A549 treated with Mapracorat at 1 μM for 4 hours (cell line): ENCODE measurements around the gene NTNG1. TPM values are rescaled to one million over a fixed set of nuclear protein-coding genes. Genes with fewer than 3 reads are reported as not detected.

Experiments
- total RNA-seq: library from RNA; stranded (reverse); fragments of 200-300 nt; extraction: Qiagen RNA extraction; gene quantifications from 5 replicates; pipeline ENCODE4 v1.2.3, GENCODE V29; 2022

NTNG1 gene
- not detected in 5 replicates for total RNA-seq

DNA sequence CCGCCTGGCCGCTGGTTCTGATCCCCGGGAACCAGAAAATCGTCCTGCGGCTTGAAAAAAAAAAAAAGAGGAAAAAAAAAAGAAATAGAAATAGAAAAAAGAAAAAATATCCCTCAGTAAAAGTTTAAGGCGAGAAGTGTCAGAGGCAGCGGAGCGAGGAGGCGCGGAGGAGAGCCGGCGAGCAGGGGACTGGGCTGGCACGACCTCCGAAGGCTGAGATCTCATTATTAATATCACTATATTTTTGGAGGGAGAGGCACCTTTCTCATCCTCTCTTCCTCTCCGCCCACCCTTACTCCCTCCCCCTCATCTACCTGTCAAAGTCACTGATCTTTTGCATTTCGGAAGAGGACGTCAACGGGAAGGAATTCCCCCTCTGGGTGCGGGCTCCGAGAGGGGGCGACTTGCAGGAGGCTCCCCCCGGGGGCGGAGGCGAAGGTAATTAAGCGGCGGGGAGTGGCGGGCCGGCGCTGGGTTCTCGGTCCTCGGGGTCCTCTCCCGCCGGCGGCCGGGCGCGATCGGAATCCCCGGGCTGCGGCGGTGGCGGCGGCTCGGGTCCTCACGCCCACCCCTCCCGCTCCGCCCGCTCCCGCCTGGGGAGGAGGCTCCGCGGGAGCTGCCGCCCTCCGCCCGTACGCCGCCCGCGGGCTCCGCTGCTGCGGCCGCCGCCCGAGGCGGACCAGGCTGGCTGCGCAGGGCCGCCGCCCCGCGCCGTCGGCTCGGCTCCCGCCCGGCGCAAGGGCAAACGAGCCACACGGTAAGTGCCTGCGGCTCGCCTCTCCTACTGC is at the start of gene NTNG1:
TSS of gene NTNG1 (plus strand) at position 337 of the 788 bp plus-strand sequence.

Other genes with a start within 250 kb of the NTNG1 start
- gene PRMT6, start 84.4 kb upstream of the NTNG1 start, total RNA-seq, result not detected in 5 replicates